LNCaP clone FGC (cell line): Measurements from ENCODE around the gene PARVG.

Experiments
- DNase-seq: peaks from one replicate; pipeline ENCODE4 v3.0.0-alpha.2; 2011; ENCODE audit warnings: low read depth
- H3K4me3 ChIP-seq: 2 replicates; pipeline ENCODE4 v1.5.1; 2011; ENCODE audit warnings: mild to moderate bottlenecking, low read depth, low read length, control low read depth
- CTCF ChIP-seq: IDR thresholded peaks from 2 replicates; pipeline ENCODE4 v1.5.1; 2012; ENCODE audit warnings: mild to moderate bottlenecking; ENCODE audit not compliant: control insufficient read depth, insufficient read depth; ENCODE audit errors: extremely low read depth

The PARVG gene

GRCh38 chr22:44194569-44194968 lies 13.8 kb downstream of the PARVG start:
- no peak for TF ChIP-seq CTCF
- DNase-seq = no peak
- no peak overlapping the region for H3K4me3 ChIP-seq

- no peak for TF ChIP-seq CTCF
- no peak overlapping the region for H3K4me3 ChIP-seq
- DNase-seq = no peak
Measured at GRCh38 chr22:44195189-44195871, 14.6 kb downstream of the PARVG start.

- TF ChIP-seq CTCF = no peak
- no peak overlapping the region for H3K4me3 ChIP-seq
- DNase-seq = no peak
Measured at GRCh38 chr22:44196241-44196640, 15.5 kb downstream of the PARVG start.

GRCh38 chr22:44196731-44197131 lies 16.0 kb downstream of the PARVG start:
- H3K4me3 ChIP-seq = no peak overlapping the region
- DNase-seq = no peak
- TF ChIP-seq CTCF = no peak

- DNase-seq = no peak
- TF ChIP-seq CTCF = no peak
- H3K4me3 ChIP-seq = no peak overlapping the region
Measured at GRCh38 chr22:44197271-44197670, 16.5 kb downstream of the PARVG start.

- no peak for DNase-seq
- no peak for TF ChIP-seq CTCF
- H3K4me3 ChIP-seq = no peak overlapping the region
Measured at GRCh38 chr22:44199164-44199563, 18.4 kb downstream of the PARVG start.

GRCh38 chr22:44199866-44200265 lies 19.1 kb downstream of the PARVG start:
- no peak for DNase-seq
- no peak for TF ChIP-seq CTCF
- H3K4me3 ChIP-seq = no peak overlapping the region
